CD4-positive, alpha-beta T cell treated with Interleukin-15 for 4 hours (primary cell): Measurements from ENCODE around the gene EVA1B.

ENCODE experiments used
- DNase-seq: peaks from one replicate; pipeline ENCODE4 v3.0.0-alpha.2; 2020; ENCODE audit warnings: low spot score

The EVA1B gene

GRCh38 chr1:36276688-36277087 is 46.8 kb downstream of the EVA1B start:
- DNase-seq, result no peak

GRCh38 chr1:36274201-36274600 is 49.2 kb downstream of the EVA1B start:
- no peak for DNase-seq

DNA sequence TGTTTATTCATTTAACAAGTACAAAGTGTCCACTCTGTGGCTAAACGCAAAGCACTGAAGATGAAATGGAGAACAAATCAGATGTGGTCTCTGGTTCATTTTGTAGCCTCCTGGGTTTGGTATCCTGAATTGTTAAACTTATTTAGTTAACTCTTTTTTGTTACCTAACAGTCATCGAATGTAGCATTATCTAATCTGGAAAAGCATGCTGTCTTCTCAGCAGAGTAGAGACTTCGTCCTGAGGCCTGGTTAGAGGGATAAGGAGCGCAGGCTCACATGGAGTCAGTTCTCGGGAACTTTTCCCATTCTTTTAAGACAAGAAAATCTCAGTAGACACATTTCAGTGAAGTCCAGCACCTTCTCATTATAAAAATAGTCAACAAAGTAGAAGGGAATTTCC is 50.4 kb downstream of the EVA1B start:
- DNase-seq, result no peak
